Endothelial cell of umbilical vein (primary cell): Measurements from ENCODE around the gene MYADM. TPM values are rescaled to one million over a fixed set of nuclear protein-coding genes. Genes with fewer than 3 reads are reported as not detected.

Experiments
- BruUV-seq: library from RNA; stranded (reverse); fragments of 400-500 nt; replicated peaks from 2 replicates; lab custom pipeline; 2021; lab: Mats Ljungman, UMichigan
- CTCF ChIA-PET: fragments of 300-600, 350-600 bp; sonication (Branson Sonifier 250); formaldehyde crosslinking; loops from one replicate; lab custom pipeline; 2021; ENCODE audit warnings: antibody characterized with exemption, inconsistent platforms; lab: Charles Lee
- POLR2A ChIA-PET: fragments of 300-600, 350-600 bp; sonication (Branson Sonifier 250); formaldehyde crosslinking; loops from one replicate; lab custom pipeline; 2021; ENCODE audit warnings: antibody characterized with exemption, inconsistent platforms; lab: Charles Lee
- DNase-seq: peaks from one replicate; pipeline ENCODE4 v3.0.0-alpha.2; 2011; ENCODE audit warnings: low read depth, low spot score
- FAIRE-seq: peaks from 2 replicates; lab custom pipeline; 2011; peaks lifted over from hg19 to GRCh38; lab: Jason Lieb, UNC
- H2AFZ ChIP-seq: 2 replicates; pipeline ENCODE4 v1.6.0; 2012; ENCODE audit warnings: low read depth, low read length, control low read depth, inconsistent platforms
- H3K27ac ChIP-seq: 2 replicates; pipeline ENCODE4 v1.5.1; 2011; ENCODE audit warnings: low read depth, mild to moderate bottlenecking, control low read depth, low read length, moderate library complexity; ENCODE audit not compliant: insufficient read depth
- H3K27me3 ChIP-seq, 2 experiments: 2 replicates each; pipeline versions ENCODE4 v1.6.0 to v1.6.1; 2011; ENCODE audit warnings: low read length in 2 of 2, mixed read lengths in 1 of 2; ENCODE audit not compliant: control insufficient read depth in 2 of 2, insufficient read depth in 2 of 2
- H3K36me3 ChIP-seq, 2 experiments: 2 replicates in 1 of 2; 3 replicates in 1 of 2; pipeline ENCODE4 v1.5.1; 2011; ENCODE audit warnings: low read length in 2 of 2, mild to moderate bottlenecking in 1 of 2, moderate library complexity in 1 of 2; ENCODE audit not compliant: control insufficient read depth in 2 of 2, insufficient read depth in 2 of 2; ENCODE audit errors: extremely low read depth in 1 of 2
- H3K4me1 ChIP-seq: 3 replicates; pipeline ENCODE4 v1.5.1; 2011; ENCODE audit warnings: mild to moderate bottlenecking, low read length; ENCODE audit not compliant: control insufficient read depth, insufficient read depth; ENCODE audit errors: extremely low read depth
- H3K4me2 ChIP-seq: 2 replicates; pipeline ENCODE4 v1.6.1; 2011; ENCODE audit warnings: low read length, control low read depth, mixed read lengths; ENCODE audit not compliant: insufficient read depth
- H3K4me3 ChIP-seq, 3 experiments: fragments of 200-600 bp in 1 of 3; sonication (generic), shearing (Covaris generic) in 1 of 3; replicated peaks in 1 of 3; 2 replicates each; pipeline ENCODE4 v1.5.1; 2011 to 2016; ENCODE audit warnings: control low read depth in 3 of 3, low read length in 3 of 3, mild to moderate bottlenecking in 2 of 3, inconsistent platforms in 1 of 3, low read depth in 1 of 3, moderate library complexity in 1 of 3; ENCODE audit not compliant: insufficient read depth in 1 of 3
- H3K79me2 ChIP-seq: 2 replicates; pipeline ENCODE4 v1.6.0; 2012; ENCODE audit warnings: low read length, inconsistent platforms; ENCODE audit not compliant: control insufficient read depth, insufficient read depth
- H3K9ac ChIP-seq: replicated peaks from 2 replicates; pipeline ENCODE3; 2011; ENCODE audit warnings: low read length, control low read depth; ENCODE audit not compliant: insufficient read depth; ENCODE audit errors: extremely low read depth
- H3K9me1 ChIP-seq: replicated peaks from 3 replicates; pipeline ENCODE4 v1.6.0; 2011; ENCODE audit warnings: mild to moderate bottlenecking, low read length; ENCODE audit not compliant: control insufficient read depth, insufficient read depth; ENCODE audit errors: extremely low read depth
- H3K9me3 ChIP-seq: replicated peaks from 2 replicates; pipeline ENCODE4 v1.5.1; 2012; ENCODE audit warnings: low read length, inconsistent platforms; ENCODE audit not compliant: control insufficient read depth, insufficient read depth
- H4K20me1 ChIP-seq: replicated peaks from 2 replicates; pipeline ENCODE3; 2011; ENCODE audit warnings: mild to moderate bottlenecking, low read length; ENCODE audit not compliant: control insufficient read depth, insufficient read depth; ENCODE audit errors: extremely low read depth
- EZH2 ChIP-seq: IDR thresholded peaks from 2 replicates; pipeline ENCODE4 v1.6.1; 2012; ENCODE audit warnings: borderline replicate concordance, low read depth, mild to moderate bottlenecking, moderate library complexity, low read length, inconsistent platforms; ENCODE audit not compliant: severe bottlenecking
- FOS ChIP-seq: IDR thresholded peaks from 2 replicates; pipeline ENCODE4 v1.6.1; 2011; ENCODE audit warnings: mild to moderate bottlenecking, low read length, moderate library complexity, borderline replicate concordance; ENCODE audit not compliant: insufficient read depth
- GATA2 ChIP-seq: IDR thresholded peaks from 2 replicates; pipeline ENCODE4 v1.7.0; 2011; ENCODE audit warnings: low read depth, mild to moderate bottlenecking, moderate library complexity, mixed read lengths, low read length; ENCODE audit not compliant: insufficient read length, insufficient read depth
- JUN ChIP-seq: IDR thresholded peaks from 2 replicates; pipeline ENCODE4 v1.6.1; 2011; ENCODE audit warnings: borderline replicate concordance, low read depth; ENCODE audit not compliant: insufficient read length, insufficient read depth
- MYC ChIP-seq: IDR thresholded peaks from one replicate; pipeline ENCODE4 v1.6.1; 2011; ENCODE audit warnings: mild to moderate bottlenecking, low read depth, low read length
- POLR2A ChIP-seq: IDR thresholded peaks from 2 replicates; pipeline ENCODE4 v1.6.1; 2012; ENCODE audit warnings: low read depth, mild to moderate bottlenecking, control low read depth, low read length
- POLR2AphosphoS5 ChIP-seq: IDR thresholded peaks from 2 replicates; pipeline ENCODE4 v1.6.1; 2012; ENCODE audit warnings: low read depth, mild to moderate bottlenecking, control low read depth, low read length, moderate library complexity; ENCODE audit not compliant: insufficient read depth
- dilution Hi-C: fragments of 300-500 bp; cut with MboI; formaldehyde crosslinking; loops from one replicate; pipeline ENCODE4 v1.15.0; 2019; ENCODE audit warnings: low sequenced_read_pairs; ENCODE audit not compliant: extremely low pct_ligation_motif_present
- intact Hi-C: fragments of 100-400 bp; cut with micrococcal nuclease; formaldehyde crosslinking; loops from one replicate; pipeline ENCODE4 v1.10.0; 2022
- polyA plus RNA-seq, 4 experiments: library from polyadenylated mRNA; depleted of rRNA in 3 of 4; stranded (reverse) in 3 of 4; unstranded in 1 of 4; fragments of >200 nt; gene quantifications; 2 replicates each; pipeline versions ENCODE4 v1.2.1 to v1.2.3, GENCODE V29; 2011 to 2012; ENCODE audit warnings: missing spikeins in 1 of 4
- total RNA-seq: library from RNA; stranded (reverse); gene quantifications from 2 replicates; pipeline ENCODE4 v1.2.3, GENCODE V29; 2021
- TF ChIP-seq, protein P1 (sequence below): IDR thresholded peaks from 2 replicates; pipeline ENCODE4 v1.6.1; 2011; ENCODE audit not compliant: insufficient read depth, insufficient read length
- TF ChIP-seq, protein P2 (sequence below), 2 donors: IDR thresholded peaks; 1 replicate in 1 of 2; 2 replicates in 1 of 2; pipeline ENCODE4 v1.5.1; 2011; ENCODE audit warnings: low read length in 2 of 2, mild to moderate bottlenecking in 2 of 2, moderate library complexity in 2 of 2, control low read depth in 1 of 2, inconsistent platforms in 1 of 2, low read depth in 1 of 2; ENCODE audit not compliant: insufficient read depth in 1 of 2; ENCODE audit errors: extremely low read depth in 1 of 2

The MYADM gene
- total and polyA plus RNA-seq, 2 donors (not counting 3 experiments of a cell fraction or from before 2014, with no cell fraction given): 100 to 133 TPM

- intact Hi-C loops (no loop called here), dilution Hi-C loops (no loop called here)
- no peaks in the 10 kb centered on the region for H3K9me3 ChIP-seq
- no peaks in the 10 kb centered on the region for H3K9me1 ChIP-seq
- FAIRE-seq (no peak), DNase-seq (no peak)
- TF ChIP-seq, protein P1, sequence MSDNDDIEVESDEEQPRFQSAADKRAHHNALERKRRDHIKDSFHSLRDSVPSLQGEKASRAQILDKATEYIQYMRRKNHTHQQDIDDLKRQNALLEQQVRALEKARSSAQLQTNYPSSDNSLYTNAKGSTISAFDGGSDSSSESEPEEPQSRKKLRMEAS: no peak
- no peak for TF ChIP-seq GATA2
- TF ChIP-seq EZH2: no peak
- TF ChIP-seq POLR2AphosphoS5: no peak
- no peak for TF ChIP-seq JUN
- no peak for TF ChIP-seq MYC
- TF ChIP-seq POLR2A: no peak
- TF ChIP-seq, protein P2, sequence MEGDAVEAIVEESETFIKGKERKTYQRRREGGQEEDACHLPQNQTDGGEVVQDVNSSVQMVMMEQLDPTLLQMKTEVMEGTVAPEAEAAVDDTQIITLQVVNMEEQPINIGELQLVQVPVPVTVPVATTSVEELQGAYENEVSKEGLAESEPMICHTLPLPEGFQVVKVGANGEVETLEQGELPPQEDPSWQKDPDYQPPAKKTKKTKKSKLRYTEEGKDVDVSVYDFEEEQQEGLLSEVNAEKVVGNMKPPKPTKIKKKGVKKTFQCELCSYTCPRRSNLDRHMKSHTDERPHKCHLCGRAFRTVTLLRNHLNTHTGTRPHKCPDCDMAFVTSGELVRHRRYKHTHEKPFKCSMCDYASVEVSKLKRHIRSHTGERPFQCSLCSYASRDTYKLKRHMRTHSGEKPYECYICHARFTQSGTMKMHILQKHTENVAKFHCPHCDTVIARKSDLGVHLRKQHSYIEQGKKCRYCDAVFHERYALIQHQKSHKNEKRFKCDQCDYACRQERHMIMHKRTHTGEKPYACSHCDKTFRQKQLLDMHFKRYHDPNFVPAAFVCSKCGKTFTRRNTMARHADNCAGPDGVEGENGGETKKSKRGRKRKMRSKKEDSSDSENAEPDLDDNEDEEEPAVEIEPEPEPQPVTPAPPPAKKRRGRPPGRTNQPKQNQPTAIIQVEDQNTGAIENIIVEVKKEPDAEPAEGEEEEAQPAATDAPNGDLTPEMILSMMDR (IDR thresholded peaks at IDR 0.05; ENCODE audit: extremely low read depth in 1 of 2, insufficient read depth in 1 of 2, low read depth in 1 of 2, low read length in 2 of 2): no peak
- TF ChIP-seq FOS: no peak
- ChIA-PET POLR2A (no interaction called here), CTCF (interaction anchor here (1.5 kb wide), 1 partner anchor 9 kb away, joined by 5 read pairs; no protein-coding TSS in a partner anchor)
- H4K20me1 ChIP-seq: no peaks in the 10 kb centered on the region
- H3K4me3 ChIP-seq: no peak overlapping the region
- H3K27me3 ChIP-seq: peaks cover 4 to 12% of the 10 kb centered on the region in 2 experiments
- BruUV-seq: no TSS peak
- H3K36me3 ChIP-seq: no peaks in the 10 kb centered on the region
- no peak overlapping the region for H2AFZ ChIP-seq
- no peak overlapping the region for H3K9ac ChIP-seq
- no peak overlapping the region for H3K27ac ChIP-seq
- no peak overlapping the region for H3K4me2 ChIP-seq
- H3K79me2 ChIP-seq: no peaks in the 10 kb centered on the region
- H3K4me1 ChIP-seq: no peaks in the 10 kb centered on the region
Measured at GRCh38 chr19:53894707-53895106, 27.0 kb downstream of the MYADM start.
